NCI-H345 (cell line): ENCODE measurements around the gene INHBE.
"Not testable (repeated sequence)": the region's sequence is repeated elsewhere in the genome, so short reads cannot be mapped to it uniquely, and the experiment has no call there.

Experiments
- DNase-seq: peaks from one replicate; lab custom pipeline; 2025; lab: John Stamatoyannopoulos, UW

Gene INHBE

GRCh38 chr12:57441393-57441792 lies 13.7 kb upstream of the INHBE start:
- not testable (repeated sequence) for DNase-seq

GRCh38 chr12:57441846-57442427 lies 13.2 kb upstream of the INHBE start:
- DNase-seq: no peak

- DNase-seq: not testable (repeated sequence)
These were observed 10.8 kb upstream of the INHBE start for GRCh38 chr12:57444337-57444736.

GRCh38 chr12:57444744-57445143 lies 10.4 kb upstream of the INHBE start:
- DNase-seq: no peak

GRCh38 chr12:57446292-57446960 lies 8.7 kb upstream of the INHBE start:
- no peak for DNase-seq

GRCh38 chr12:57448669-57449068 lies 6.4 kb upstream of the INHBE start:
- no peak for DNase-seq

GRCh38 chr12:57449375-57449774 lies 5.7 kb upstream of the INHBE start:
- no peak for DNase-seq

- no peak for DNase-seq
These were observed 5.0 kb upstream of the INHBE start for GRCh38 chr12:57450057-57450456.

GRCh38 chr12:57451233-57451778 lies 3.8 kb upstream of the INHBE start:
- DNase-seq: no peak

- no peak for DNase-seq
These were observed 2.7 kb upstream of the INHBE start for GRCh38 chr12:57452181-57452936.

GRCh38 chr12:57452937-57453509 lies 2.1 kb upstream of the INHBE start:
- DNase-seq: peak; percentile 63

GRCh38 chr12:57454213-57454565 lies 918 bp upstream of the INHBE start:
- no peak for DNase-seq

- no peak for DNase-seq
These were observed 452 bp downstream of the INHBE start for GRCh38 chr12:57455374-57456144.

- peak; percentile 38 for DNase-seq
These were observed 1.1 kb downstream of the INHBE start for GRCh38 chr12:57456145-57456700.

- DNase-seq: no peak
These were observed 1.8 kb downstream of the INHBE start for GRCh38 chr12:57456737-57457490.

- DNase-seq: no peak
These were observed 3.6 kb downstream of the INHBE start for GRCh38 chr12:57458665-57459054.

- DNase-seq: peak; percentile 94
These were observed 4.1 kb downstream of the INHBE start for GRCh38 chr12:57459055-57459749.

- DNase-seq: no peak
These were observed 4.8 kb downstream of the INHBE start, which contains the start of gene GLI1 for GRCh38 chr12:57459750-57460467. Gene GLI1 (plus strand): TSS chr12:57459785. CDS start chr12:57463692, 3,907 bp downstream.

GRCh38 chr12:57460468-57460784 lies 5.3 kb downstream of the INHBE start:
- no peak for DNase-seq

GRCh38 chr12:57460841-57461275 lies 5.8 kb downstream of the INHBE start:
- DNase-seq: no peak
